SU-DHL-6 (cell line): ENCODE measurements around the gene LGALS4.

Experiments
- EZH2phosphoT487 ChIP-seq: fragments of 200-600 bp; sonication (generic), shearing (Covaris generic); conservative IDR thresholded peaks from 2 replicates; pipeline ENCODE4 v1.6.1; 2018; ENCODE audit warnings: mild to moderate bottlenecking, antibody characterized with exemption, low read length, moderate library complexity, mixed read lengths
- TF ChIP-seq, protein P1 (sequence below): fragments of 200-600 bp; sonication (generic); IDR thresholded peaks from one replicate; pipeline ENCODE4 v1.5.1; 2017; ENCODE audit warnings: antibody characterized with exemption, mild to moderate bottlenecking, low read length, moderate library complexity; ENCODE audit not compliant: insufficient read depth, poor library complexity, severe bottlenecking

DNA sequence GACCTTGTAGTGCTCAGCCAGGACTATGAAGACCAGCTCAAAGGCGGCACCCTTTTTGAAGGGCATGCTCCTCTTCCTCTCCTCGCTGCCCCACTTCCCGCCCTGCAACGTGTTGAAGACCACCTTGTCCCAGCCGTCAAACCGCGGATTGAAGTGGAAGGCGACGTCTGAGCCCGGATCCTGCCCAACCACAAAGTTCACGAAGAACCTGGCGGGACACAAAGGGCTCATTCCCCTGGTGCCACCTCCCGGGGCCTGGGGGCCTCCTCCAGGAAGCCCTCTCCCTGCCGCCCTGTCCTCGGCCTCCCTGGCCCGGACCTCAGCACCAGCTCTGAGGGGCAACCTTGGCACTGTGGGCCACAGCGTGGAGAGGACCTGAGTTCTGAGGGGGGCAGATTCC lies 4.0 kb downstream of the LGALS4 start:
- TF ChIP-seq, protein P1, sequence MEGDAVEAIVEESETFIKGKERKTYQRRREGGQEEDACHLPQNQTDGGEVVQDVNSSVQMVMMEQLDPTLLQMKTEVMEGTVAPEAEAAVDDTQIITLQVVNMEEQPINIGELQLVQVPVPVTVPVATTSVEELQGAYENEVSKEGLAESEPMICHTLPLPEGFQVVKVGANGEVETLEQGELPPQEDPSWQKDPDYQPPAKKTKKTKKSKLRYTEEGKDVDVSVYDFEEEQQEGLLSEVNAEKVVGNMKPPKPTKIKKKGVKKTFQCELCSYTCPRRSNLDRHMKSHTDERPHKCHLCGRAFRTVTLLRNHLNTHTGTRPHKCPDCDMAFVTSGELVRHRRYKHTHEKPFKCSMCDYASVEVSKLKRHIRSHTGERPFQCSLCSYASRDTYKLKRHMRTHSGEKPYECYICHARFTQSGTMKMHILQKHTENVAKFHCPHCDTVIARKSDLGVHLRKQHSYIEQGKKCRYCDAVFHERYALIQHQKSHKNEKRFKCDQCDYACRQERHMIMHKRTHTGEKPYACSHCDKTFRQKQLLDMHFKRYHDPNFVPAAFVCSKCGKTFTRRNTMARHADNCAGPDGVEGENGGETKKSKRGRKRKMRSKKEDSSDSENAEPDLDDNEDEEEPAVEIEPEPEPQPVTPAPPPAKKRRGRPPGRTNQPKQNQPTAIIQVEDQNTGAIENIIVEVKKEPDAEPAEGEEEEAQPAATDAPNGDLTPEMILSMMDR: no peak
- no peak for TF ChIP-seq EZH2phosphoT487
